GM21717 (cell line): ENCODE results near the gene CHAC1.
A peak's percentile ranks its signal among the peaks of the same experiment; 100 is the strongest.

Experiments
- ATAC-seq: cut with Tn5 transposase; IDR thresholded peaks from one replicate; pipeline ENCODE4 v1.9.1; 2021; ENCODE audit warnings: mild to moderate bottlenecking, moderate library complexity; ENCODE audit not compliant: unreplicated experiment

The CHAC1 gene, protein sequence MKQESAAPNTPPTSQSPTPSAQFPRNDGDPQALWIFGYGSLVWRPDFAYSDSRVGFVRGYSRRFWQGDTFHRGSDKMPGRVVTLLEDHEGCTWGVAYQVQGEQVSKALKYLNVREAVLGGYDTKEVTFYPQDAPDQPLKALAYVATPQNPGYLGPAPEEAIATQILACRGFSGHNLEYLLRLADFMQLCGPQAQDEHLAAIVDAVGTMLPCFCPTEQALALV

DNA sequence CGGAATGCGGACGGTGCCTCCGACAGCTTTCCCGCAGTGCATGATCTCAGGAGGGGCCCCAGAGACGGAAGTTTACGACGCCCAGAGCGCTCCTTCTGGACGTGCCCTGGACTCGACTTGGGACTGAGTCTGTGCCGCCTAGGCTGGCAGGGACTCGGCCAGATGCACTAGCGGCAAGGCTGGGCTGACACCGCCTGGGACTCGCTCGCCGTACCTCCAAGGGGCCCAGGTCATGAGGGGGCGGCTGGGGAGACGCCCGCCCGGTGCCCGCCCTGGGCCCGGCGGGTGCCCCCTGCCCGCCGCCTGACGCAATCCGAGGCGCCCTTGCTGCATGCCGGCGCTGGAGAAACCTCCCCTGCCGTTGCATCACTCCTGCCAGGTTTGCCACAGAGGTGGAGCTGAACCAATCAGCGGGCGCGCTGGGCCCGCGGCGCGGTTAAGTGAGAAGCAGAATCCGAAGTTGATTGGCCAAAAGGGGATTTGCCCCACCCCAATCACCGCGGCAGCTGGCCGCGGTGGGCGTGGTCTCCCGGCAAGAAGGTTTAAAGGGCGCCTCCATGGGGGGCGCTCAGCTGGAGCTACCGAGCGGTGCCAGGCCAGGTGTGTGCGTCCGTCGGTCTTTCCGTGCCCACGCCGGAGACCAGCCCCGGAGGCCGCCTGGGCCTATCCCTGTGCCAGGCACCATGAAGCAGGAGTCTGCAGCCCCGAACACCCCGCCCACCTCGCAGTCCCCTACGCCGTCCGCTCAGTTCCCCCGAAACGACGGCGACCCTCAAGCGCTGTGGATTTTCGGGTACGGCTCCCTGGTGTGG lies at the start of gene CHAC1:
CHAC1 (plus strand) TSS at position 571 of the 812 bp plus-strand sequence; CDS start at position 684, 113 bp downstream.
- peak; percentile 85 for ATAC-seq

DNA sequence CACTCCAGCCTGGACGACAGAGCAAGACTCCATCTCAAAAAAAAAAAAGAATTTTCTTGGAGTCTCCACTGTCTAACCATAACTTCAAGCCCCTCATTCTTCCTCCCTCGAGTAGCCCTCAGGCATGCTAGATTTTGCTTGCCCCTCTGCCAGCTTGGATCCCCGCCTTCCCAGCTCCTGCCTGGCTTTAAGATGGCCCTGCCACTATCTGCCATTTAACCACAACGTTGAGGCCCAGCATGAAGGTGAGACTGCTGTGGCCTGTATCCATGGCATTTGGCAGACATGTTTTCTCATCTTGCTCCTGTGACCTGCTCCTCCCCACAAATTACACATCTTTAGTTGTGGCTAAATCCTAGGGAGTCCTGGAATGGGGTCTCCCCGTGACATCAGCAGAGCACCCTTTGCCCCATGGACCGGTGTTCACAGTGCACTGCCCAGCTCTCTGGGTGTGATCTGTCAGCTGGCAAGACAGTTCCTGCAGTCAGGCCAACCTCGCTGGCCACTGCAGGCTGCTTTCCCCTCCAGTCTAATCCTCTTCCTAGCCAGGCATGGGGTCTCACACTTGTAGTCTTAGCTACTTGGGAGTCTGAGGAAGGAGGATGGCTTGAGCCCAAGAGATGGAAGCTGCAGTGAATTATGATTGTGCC lies 48.6 kb upstream of the CHAC1 start:
- ATAC-seq: no peak

DNA sequence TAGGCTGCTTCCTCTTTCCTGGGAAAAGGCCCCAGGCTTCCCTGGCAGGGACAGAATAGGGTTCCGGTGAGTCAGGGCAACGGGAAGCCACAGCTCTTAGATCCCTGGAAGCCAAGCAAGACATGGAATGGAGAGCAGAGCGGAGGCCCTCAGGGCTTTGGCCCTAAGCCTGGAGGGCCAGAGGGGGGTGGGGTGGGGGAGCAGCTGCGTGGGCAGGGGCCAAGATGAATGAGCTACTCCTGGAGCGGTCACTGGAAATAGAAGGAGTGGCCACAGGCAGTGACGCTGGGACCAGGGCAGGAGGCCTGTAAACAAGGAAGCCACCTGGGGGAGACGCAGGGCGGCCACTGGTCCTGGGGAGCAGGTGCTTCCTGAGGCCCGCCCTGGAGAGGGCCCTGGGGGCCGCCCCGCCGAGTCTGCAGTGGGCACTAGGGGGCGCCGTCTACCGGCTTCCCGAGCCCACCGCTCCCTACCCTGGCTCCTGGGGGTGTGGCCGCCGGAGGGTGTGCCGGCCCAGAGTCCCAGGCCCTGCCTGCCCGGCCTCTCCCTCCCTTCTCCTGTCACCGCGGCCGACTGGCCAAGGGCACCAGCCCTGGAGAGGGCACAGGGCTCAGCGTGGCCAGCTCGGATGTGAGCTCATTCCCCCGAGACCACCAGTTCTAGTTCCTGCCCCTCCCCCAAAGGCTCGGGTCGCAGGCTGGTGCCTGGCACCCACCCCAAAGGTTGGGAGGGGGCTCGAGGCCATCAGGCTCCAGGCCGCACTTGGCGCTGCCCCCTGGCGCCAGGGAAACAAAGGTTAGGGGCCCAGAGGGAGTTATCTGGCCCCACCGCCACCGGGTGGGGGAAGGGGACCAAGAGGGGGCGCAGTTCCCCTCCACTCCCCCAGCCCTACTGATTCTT lies 46.9 kb upstream of the CHAC1 start:
- peak; percentile 47 for ATAC-seq

DNA sequence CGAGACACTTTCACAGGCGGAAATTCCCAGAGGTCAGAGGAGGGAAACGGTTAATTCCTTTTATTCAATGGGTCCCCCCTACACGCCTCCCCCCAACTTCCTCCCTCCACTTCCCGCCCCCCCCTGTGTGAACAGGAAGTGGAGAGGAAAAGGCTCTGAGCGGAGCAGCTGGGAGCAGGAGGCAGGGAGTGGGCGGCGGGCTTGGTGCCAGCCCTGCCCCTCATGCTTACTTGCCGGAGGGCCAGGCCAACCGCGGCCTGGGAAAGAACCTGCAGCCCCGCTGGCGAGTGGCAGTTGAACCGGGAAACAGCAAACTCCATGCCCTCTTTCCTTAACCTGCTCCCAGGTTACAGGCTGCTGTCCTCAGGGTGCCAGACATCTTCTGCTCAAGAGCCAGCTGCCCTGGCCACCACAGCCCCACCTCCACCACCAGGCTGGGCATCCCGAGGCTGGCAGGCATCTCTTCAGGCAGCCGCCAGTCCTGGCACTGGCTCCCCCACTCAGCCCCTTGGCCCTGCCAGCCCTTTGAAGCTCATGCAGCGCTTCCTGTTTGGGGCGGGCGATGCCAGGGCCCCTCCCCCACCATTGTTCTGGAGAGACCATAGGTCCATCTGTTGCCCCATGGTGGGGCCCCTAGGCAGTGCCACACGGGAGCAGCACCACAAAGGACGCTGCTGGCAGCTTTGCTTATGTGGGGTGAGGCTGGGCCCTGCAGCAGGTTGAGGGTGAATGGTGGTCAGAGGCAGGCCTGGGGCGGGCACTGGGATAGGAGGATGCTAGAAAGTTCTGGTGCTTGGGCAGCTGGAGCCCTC lies 46.1 kb upstream of the CHAC1 start:
- no peak for ATAC-seq

DNA sequence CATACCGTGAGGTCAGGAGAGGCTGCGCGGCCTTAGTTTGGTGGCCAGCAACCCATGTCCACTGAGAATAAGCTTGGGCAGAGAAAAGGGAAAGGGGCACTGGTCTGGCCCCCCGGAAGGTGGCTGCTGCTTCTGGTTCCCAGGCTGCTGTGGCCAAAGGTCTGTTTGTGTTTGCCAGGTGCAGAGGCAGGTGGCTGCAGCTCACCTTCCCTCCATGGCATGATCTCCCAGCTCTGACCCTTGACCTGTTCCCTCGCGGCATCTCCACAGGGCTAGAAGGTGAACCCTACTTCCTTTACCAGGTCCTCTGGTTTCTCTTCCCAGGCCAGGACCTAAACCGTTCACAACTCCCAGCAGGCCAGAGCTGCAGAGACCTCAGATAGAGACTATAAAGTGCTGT lies 45.2 kb upstream of the CHAC1 start:
- ATAC-seq: no peak

DNA sequence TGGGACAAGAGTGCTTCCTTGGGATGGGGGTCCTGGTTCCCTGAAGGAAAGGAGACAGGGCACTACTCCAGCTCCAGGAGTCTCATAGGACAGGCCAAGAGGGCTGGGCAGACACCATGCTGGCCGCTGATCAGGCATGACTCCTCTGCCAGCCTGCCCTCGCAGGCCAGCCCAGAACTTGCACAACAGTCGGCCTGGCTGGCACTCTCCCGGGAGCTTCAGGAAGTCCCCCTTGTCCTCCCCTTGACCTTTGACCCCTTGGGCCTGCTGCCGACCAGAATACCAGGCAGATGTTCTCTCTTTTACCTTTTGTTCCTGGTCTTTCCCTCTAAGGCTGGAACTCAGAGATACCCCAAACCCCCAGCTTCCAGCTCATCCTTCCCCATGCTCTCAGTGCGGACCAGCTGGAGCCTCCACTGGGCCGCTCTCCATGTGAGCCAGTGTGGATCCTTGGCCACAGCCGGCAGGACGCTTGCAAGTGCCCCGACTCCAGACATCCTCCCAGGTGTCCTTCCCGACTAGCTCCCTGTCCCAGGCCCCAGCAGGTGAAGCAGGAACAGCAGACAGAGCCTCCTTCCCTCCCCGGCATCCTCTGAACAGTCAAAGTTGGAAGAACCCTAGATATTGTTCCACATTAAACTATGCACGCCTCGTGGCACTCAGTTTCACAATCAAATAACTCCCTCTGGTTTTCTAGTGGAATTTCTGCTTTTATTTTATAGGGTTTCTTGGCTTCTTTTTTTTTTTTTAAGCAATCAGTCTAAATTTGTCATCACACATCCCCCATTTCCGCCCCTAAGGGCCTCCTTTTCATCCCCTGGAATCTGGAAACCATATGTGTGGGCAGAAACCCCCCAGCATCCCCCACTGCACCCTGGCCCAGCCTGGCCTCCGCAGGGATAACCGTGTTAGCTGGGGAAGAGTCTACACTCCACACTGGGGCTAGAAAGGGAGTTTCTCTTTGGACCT lies 43.3 kb upstream of the CHAC1 start:
- no peak for ATAC-seq

DNA sequence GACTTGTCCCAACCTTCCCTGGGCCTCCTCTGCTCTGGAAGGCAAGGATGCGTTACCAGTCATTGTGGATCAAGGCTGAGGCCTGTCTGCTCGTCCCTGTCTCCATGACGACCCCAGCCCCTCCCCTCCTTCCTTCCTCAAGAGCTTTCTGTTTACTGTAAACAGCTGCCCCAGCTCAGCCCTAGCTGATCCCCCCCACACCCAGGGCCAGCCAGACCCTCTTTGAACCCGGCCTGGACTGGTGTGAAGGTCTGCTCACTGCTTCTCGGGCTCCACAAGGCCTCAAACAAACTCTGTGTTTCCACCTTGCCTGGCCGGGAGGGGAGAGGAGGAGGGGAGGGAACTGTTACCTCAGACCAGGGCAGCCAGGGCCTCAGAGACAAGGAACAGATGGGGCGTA lies 42.1 kb upstream of the CHAC1 start:
- ATAC-seq: no peak

DNA sequence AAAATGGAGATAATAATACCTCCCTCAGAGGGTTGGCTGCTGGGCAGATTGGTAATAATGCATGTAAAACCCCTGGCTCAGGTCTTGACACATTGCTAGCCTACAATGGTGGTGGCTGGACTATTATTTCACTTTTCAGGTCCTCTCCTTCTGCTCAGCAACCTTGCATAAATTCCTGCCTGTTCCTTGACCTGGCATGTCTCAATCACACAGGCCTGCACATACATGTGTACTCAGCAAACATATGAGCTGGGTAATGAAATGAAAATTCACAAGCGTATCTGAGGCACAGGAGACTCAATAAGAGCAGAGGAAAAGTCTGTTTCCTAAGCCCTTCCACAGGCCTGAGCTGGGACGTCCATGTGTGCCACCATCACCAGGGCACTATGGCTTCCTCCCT lies 41.6 kb upstream of the CHAC1 start:
- ATAC-seq: no peak

DNA sequence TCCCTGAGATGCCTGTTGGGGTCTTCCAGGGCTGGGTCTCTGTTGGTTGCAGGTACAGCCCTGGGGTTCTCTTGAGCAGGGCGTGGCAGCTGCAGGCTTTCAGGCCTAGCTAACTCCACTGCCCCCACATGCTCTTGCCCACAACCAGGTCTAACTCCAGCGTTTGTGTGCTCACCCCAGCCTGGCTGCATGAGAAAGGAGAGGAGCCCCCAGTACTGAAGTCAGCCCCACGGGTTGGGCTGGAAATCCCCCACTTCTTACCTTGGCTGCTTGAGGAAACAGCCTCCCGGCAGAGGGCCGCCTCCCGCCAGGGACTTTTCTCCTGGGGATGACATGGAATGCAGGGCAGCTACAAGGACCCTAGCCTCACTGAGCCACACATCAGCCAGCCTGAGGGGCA lies 40.8 kb upstream of the CHAC1 start:
- ATAC-seq: no peak

DNA sequence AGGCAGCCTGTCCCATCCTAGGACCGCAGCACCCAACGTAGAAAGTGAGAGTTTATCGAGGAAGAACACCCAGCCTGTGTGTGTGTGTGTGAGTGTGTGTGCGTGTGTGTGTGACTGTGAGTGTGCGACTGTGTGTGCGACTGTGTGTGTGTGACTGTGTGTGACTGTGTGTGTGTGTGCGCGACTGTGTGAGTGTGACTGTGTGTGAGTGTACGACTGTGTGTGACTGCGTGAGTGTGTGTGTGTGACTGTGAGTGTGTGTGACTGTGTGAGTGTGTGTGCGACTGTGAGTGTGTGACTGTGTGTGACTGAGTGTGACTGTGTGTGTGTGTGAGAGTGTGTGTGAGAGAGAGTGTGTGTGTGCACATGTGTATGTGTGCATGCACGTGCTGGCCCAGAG lies 39.3 kb upstream of the CHAC1 start:
- no peak for ATAC-seq

DNA sequence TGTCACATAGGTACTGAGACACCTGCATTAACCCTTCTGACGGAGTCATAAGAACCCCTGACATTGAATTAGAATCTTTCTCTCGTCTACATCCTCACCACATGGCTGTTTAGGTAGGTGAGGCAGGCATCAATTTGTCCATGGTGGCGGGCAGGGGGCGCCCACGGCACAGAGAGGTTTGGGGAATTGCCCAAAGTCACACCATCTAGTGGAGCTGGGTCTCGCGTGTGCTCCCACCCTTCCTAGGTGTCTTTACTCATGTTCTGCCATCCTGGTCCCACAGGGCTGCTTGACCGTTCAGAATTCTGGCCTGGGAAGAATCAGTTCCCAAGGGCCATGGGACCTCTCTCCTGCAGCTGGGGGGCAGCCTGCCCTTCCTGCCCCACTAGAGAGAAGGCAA lies 38.8 kb upstream of the CHAC1 start:
- ATAC-seq: no peak

DNA sequence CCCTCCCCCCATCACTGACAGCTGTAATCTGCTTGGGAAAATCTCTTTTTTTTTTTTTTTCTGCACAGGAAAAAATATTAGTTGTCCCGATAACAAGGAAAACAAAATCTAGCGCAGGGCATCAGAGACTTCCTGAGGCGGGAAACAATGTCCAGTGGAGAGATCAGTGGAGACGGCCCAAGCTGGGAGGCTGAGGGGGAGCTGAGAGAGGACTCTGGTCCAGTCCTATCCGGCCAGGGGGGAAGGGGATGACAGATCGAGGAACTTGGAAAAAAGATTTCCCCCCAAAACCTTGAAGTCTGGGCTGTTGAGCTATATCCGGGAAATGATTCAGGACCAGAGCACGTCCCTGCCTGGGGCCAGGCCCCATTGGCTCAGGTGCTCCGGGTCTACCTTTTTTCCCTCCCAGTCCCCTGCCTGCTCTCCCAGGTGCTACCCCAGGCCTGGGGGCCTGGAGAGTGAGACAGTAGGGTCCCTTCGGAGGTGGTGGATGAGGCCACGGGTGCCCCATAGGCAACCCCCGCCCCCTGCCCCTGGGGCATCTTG lies 38.1 kb upstream of the CHAC1 start:
- no peak for ATAC-seq

DNA sequence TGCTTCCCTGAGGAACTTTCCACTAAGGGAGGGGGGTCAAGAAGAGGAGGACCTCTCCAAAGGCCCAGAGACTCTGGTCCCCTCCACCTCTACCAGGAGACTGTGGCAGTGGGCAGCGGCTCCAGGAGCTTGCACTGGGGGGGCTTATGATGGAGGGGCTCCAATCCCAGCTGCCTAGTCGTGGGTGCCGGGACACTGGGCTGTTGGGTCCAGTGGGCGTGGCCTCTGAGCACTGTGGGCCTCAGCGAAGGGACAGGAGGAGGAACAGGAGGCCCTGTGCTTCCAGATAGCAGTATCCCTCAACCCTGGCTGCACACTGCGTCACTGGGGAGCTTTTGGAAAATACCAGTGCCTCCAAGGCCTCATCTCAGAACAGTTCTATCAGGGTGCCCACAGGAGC lies 37.6 kb upstream of the CHAC1 start:
- ATAC-seq: no peak

DNA sequence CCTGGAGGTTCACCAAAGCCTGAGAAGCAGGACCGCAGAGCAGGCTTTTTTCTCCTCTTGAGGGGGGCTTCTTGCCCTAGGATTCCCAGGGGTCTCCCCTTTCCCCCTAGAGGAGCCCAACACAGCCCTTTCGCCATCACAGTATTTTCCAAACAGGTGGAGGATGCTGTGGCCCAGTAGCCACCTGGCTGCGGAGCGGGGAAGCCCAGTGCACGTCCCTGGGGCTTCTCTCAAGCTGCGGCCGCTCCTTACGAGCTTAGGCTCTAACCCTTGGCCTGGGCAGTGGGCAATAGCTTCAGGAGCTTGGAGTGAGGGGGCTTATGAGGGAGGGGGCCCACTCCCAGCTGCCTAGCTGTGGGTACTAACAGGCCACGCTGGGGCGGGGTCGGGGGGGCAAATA lies 35.7 kb upstream of the CHAC1 start:
- no peak for ATAC-seq

DNA sequence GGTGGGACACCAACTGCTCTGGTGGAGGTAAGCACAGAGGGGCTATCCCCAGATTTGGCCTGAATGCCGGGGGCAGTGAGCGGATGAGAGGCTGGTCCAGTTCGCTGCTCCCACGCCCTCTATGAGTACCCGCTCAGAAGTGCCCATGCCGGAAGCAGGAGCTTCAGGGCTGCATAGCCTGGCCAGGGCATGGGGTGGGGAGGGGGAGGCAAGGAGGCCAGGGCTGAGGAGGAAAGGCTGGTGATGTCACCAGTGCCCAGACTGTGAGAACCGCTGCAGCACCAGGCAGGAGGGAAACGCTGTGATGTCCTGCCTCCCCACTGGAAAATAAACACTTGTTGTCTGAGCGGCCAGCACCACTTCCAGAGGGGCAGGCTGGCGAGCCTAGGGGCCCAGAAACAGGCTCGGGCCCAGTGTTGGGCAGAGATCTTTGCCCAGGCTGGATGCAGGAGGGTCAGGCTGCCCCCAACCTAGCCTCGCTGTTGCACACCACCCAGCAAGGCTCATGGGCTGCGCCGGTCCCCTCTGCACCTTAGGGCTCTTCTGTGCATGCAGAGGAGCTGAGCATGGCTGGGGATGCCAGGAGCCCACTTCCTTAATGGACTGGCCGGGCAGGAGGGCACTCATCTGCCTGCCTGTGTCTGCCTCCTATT lies 35.0 kb upstream of the CHAC1 start:
- no peak for ATAC-seq

DNA sequence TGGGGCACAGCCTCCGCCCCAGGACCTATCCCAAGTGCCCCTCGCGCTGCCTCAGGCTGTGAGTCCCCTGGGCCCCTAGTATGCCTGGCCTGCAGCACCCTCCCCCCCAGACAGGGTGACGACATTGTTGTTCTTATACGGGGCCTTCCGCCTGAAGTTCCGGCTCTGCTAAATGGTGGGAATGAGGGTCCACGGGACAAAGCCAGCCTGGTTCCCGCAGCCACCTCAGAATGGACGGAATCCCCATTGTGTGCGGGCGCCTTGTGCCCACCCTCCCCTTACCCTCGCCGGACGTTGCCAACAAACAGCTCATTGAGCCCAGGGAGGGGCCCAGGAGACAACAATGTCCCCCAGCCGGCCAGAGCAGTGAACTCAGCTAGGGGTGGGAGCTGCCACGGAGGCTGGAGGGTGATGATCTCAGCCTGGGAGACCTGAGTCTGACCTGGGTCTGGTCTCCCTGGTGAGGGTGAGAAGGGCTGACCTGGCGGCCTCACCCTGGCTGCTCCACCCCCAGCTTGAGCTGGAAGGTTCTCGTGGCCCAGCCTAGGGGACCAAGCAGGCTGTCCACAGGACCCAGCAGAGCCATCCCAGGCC lies 34.4 kb upstream of the CHAC1 start:
- ATAC-seq: no peak

DNA sequence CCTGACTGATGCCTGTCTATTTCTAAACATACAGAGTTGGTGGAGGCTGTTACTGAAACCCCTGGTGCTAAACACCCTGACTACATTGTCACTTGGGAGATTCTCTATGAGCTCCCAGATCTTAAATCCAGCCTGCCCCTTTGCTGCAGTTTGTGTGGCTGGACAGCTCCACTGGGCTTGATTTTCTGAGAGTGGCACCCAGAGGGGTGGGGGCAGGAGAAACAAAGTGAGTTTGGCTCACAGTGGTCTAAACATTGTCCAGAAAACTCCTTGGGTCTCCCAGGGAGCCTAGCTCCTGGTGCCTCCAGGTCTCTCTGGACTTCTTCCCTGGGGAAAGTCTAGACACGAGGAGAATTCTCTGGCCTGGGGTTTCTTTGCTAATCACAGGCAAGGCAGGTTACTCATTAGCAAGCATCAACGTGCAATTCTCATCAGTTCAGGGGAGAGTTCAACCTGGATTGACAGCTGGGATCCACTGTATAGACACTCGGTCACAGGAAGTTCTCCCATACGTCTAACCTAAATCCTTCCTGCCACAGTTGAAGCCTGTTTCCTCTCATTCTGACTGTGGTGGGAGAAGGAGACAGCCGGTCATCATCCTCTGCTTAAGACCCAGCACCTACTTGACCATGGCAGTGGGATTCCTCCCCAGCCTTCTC lies 31.2 kb upstream of the CHAC1 start:
- no peak for ATAC-seq
